Measurements from ENCODE around the gene PHIP.

The PHIP gene

GRCh38 chr6:79070206-79070825 lies 7.7 kb downstream of the PHIP start:
- no peak for DNase-seq (ENCODE audit: low read depth)

GRCh38 chr6:79066828-79067227 lies 11.2 kb downstream of the PHIP start:
- DNase-seq (ENCODE audit: low read depth), result no peak

GRCh38 chr6:79066330-79066729 lies 11.7 kb downstream of the PHIP start:
- no peak for DNase-seq (ENCODE audit: low read depth)

GRCh38 chr6:79065232-79065631 lies 12.8 kb downstream of the PHIP start:
- no peak for DNase-seq (ENCODE audit: low read depth)

GRCh38 chr6:79064635-79065034 lies 13.4 kb downstream of the PHIP start:
- no peak for DNase-seq (ENCODE audit: low read depth)

- DNase-seq (ENCODE audit: low read depth), result no peak
Observed at GRCh38 chr6:79062708-79063107, 15.3 kb downstream of the PHIP start.

- no peak for DNase-seq (ENCODE audit: low read depth)
Observed at GRCh38 chr6:79057746-79058145, 20.3 kb downstream of the PHIP start.

GRCh38 chr6:79056226-79056625 lies 21.8 kb downstream of the PHIP start:
- no peak for DNase-seq (ENCODE audit: low read depth)

GRCh38 chr6:79048611-79049010 lies 29.4 kb downstream of the PHIP start:
- DNase-seq (ENCODE audit: low read depth), result no peak

GRCh38 chr6:79047072-79047471 lies 31.0 kb downstream of the PHIP start:
- no peak for DNase-seq (ENCODE audit: low read depth)

GRCh38 chr6:79045966-79046365 lies 32.1 kb downstream of the PHIP start:
- no peak for DNase-seq (ENCODE audit: low read depth)

- no peak for DNase-seq (ENCODE audit: low read depth)
Observed at GRCh38 chr6:79042799-79043126, 35.3 kb downstream of the PHIP start.

- no peak for DNase-seq (ENCODE audit: low read depth)
Observed at GRCh38 chr6:79042088-79042798, 35.8 kb downstream of the PHIP start.

- DNase-seq (ENCODE audit: low read depth), result no peak
Observed at GRCh38 chr6:79040083-79040482, 38.0 kb downstream of the PHIP start.

- DNase-seq (ENCODE audit: low read depth), result no peak
Observed at GRCh38 chr6:79038061-79038460, 40.0 kb downstream of the PHIP start.

- DNase-seq (ENCODE audit: low read depth), result no peak
Observed at GRCh38 chr6:79034865-79035264, 43.2 kb downstream of the PHIP start.

- DNase-seq (ENCODE audit: low read depth), result no peak
Observed at GRCh38 chr6:79033279-79033678, 44.8 kb downstream of the PHIP start.

GRCh38 chr6:79031821-79032590 lies 46.0 kb downstream of the PHIP start:
- DNase-seq (ENCODE audit: low read depth), result no peak

GRCh38 chr6:79030511-79030910 lies 47.5 kb downstream of the PHIP start:
- DNase-seq (ENCODE audit: low read depth), result no peak

GRCh38 chr6:79030023-79030422 lies 48.0 kb downstream of the PHIP start:
- no peak for DNase-seq (ENCODE audit: low read depth)

GRCh38 chr6:79028641-79029314 lies 49.3 kb downstream of the PHIP start:
- DNase-seq (ENCODE audit: low read depth), result no peak

- no peak for DNase-seq (ENCODE audit: low read depth)
Observed at GRCh38 chr6:79011940-79012339, 66.1 kb downstream of the PHIP start.

GRCh38 chr6:79010422-79010821 lies 67.6 kb downstream of the PHIP start:
- no peak for DNase-seq (ENCODE audit: low read depth)
